Tibial artery (tissue), 4 donors: ENCODE measurements around the gene MROH9.

Experiments used
- DNase-seq, 2 donors: peaks; one replicate each; pipeline ENCODE4 v3.0.0-alpha.2; 2019
- H3K27ac ChIP-seq, 2 donors: fragments of 200-600 bp; sonication (generic) in 1 of 2; 1 replicate in 1 of 2; 2 replicates in 1 of 2; pipeline ENCODE4 v1.5.1; 2018 to 2019; ENCODE audit warnings: mild to moderate bottlenecking in 1 of 2
- H3K27me3 ChIP-seq, 2 donors: fragments of 200-600 bp; sonication (generic) in 1 of 2; one replicate each; pipeline versions ENCODE4 v1.5.1 to v1.6.0; 2016 to 2019
- H3K36me3 ChIP-seq, 3 donors: fragments of 200-600 bp; sonication (generic) in 2 of 3; one replicate each; pipeline ENCODE4 v1.5.1; 2016 to 2019; ENCODE audit warnings: mild to moderate bottlenecking in 2 of 3
- H3K4me1 ChIP-seq, 4 donors: fragments of 200-600 bp; sonication (generic) in 2 of 4; 1 replicate in 3 of 4; 2 replicates in 1 of 4; pipeline ENCODE4 v1.5.1; 2016 to 2019
- H3K4me3 ChIP-seq, 2 donors: fragments of 200-600 bp; sonication (generic) in 1 of 2; 1 replicate in 1 of 2; 2 replicates in 1 of 2; pipeline ENCODE4 v1.5.1; 2018 to 2019; ENCODE audit warnings: mild to moderate bottlenecking in 2 of 2
- H3K9me3 ChIP-seq, 3 donors: fragments of 200-600 bp; sonication (generic) in 1 of 3; one replicate each; pipeline ENCODE4 v1.5.1; 2016 to 2019
- CTCF ChIP-seq, 2 experiments: fragments of 200-600 bp in 1 of 2; fragments of 450-650 bp in 1 of 2; IDR thresholded peaks; one replicate each; pipeline ENCODE4 v1.5.1; 2017 to 2019; ENCODE audit warnings: antibody characterized with exemption in 2 of 2, mild to moderate bottlenecking in 1 of 2, moderate library complexity in 1 of 2
- intact Hi-C: fragments of 100-400 bp; cut with DNase I; formaldehyde crosslinking; loops from one replicate; pipeline ENCODE4 v1.15.0; 2023; ENCODE audit warnings: low total_unique reads

MROH9 gene

GRCh38 chr1:170993717-170994116, 58.4 kb downstream of the MROH9 start:
- TF ChIP-seq CTCF (IDR thresholded peaks at IDR 0.05) = no peak
- H3K9me3 ChIP-seq = no peaks in the 10 kb centered on the region
- H3K36me3 ChIP-seq = no peaks in the 10 kb centered on the region
- intact Hi-C loops = no loop called here
- H3K4me3 ChIP-seq = no peak overlapping the region
- DNase-seq = no peak
- H3K27me3 ChIP-seq = no peaks in the 10 kb centered on the region
- H3K4me1 ChIP-seq = no peaks in the 10 kb centered on the region
- H3K27ac ChIP-seq = no peak overlapping the region

GRCh38 chr1:171014880-171015279, 79.5 kb downstream of the MROH9 start:
- H3K9me3 ChIP-seq = no peaks in the 10 kb centered on the region
- DNase-seq = no peak
- H3K4me3 ChIP-seq = no peak overlapping the region
- H3K27ac ChIP-seq = no peak overlapping the region
- intact Hi-C loops = no loop called here
- no peaks in the 10 kb centered on the region for H3K36me3 ChIP-seq
- H3K4me1 ChIP-seq = no peaks in the 10 kb centered on the region
- TF ChIP-seq CTCF (IDR thresholded peaks at IDR 0.05) = no peak
- peaks cover 0 to 3% of the 10 kb centered on the region in 2 donors for H3K27me3 ChIP-seq

GRCh38 chr1:171017426-171017825, 82.1 kb downstream of the MROH9 start:
- Histone ChIP-seq H3K27me3 (peaks cover 0 to 3% of the 10 kb centered on the region in 2 donors), H3K9me3 (no peaks in the 10 kb centered on the region), H3K4me1 (no peaks in the 10 kb centered on the region), H3K27ac (no peak overlapping the region), H3K36me3 (no peaks in the 10 kb centered on the region), H3K4me3 (no peak overlapping the region)
- intact Hi-C loops = no loop called here
- no peak for DNase-seq
- TF ChIP-seq CTCF (IDR thresholded peaks at IDR 0.05) = no peak

GRCh38 chr1:171019971-171020370, 84.6 kb downstream of the MROH9 start:
- intact Hi-C loops = no loop called here
- no peaks in the 10 kb centered on the region for H3K9me3 ChIP-seq
- TF ChIP-seq CTCF (IDR thresholded peaks at IDR 0.05) = no peak
- H3K4me3 ChIP-seq = no peak overlapping the region
- H3K36me3 ChIP-seq = no peaks in the 10 kb centered on the region
- H3K27me3 ChIP-seq = peaks cover 0 to 3% of the 10 kb centered on the region in 2 donors
- no peak for DNase-seq
- no peak overlapping the region for H3K27ac ChIP-seq
- no peaks in the 10 kb centered on the region for H3K4me1 ChIP-seq

GRCh38 chr1:171032822-171033702, 97.7 kb downstream of the MROH9 start:
- Histone ChIP-seq H3K27ac (no peak overlapping the region), H3K9me3 (no peaks in the 10 kb centered on the region), H3K36me3 (no peaks in the 10 kb centered on the region), H3K27me3 (peaks cover 0 to 9% of the 10 kb centered on the region in 2 donors), H3K4me3 (no peak overlapping the region), H3K4me1 (no peaks in the 10 kb centered on the region)
- TF ChIP-seq CTCF (IDR thresholded peaks at IDR 0.05) = no peak
- DNase-seq = no peak
- intact Hi-C loops = no loop called here
